M059J (cell line): Measurements from ENCODE around the gene ADAM23. TPM values are rescaled to one million over a fixed set of nuclear protein-coding genes. Genes with fewer than 3 reads are reported as not detected.
A peak's percentile ranks its signal among the peaks of the same experiment; 100 is the strongest.

ENCODE experiments used
- DNase-seq: peaks from one replicate; pipeline ENCODE4 v3.0.0-alpha.2; 2012; ENCODE audit warnings: low read depth
- total RNA-seq: library from RNA; depleted of rRNA; stranded (reverse); fragments of >200 nt; shearing (Covaris generic); gene quantifications from 2 replicates; pipeline ENCODE4 v1.2.3, GENCODE V29; 2014

The ADAM23 gene
- total RNA-seq, 1 experiment from 2014 or later = 0.25 TPM

DNA sequence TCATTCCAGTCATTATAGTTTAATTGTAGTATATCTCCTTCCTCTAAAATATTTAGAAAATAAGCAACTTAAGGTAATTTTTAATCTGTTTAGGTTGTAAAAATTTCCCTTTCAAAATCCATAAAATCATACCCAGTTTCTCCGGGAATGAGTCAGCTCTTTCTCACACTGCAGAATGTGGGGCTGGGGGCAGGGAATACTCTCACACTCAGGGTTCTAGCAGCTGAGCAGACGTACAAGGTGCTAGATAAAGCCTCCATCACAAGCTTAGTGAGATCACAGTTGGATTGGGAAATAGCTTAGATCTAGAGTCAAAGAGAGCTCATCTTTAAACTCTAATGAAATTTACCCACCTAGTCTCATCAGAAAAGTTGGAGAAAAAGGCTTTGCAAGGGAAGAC is 119.0 kb downstream of the ADAM23 start:
- no peak for DNase-seq

DNA sequence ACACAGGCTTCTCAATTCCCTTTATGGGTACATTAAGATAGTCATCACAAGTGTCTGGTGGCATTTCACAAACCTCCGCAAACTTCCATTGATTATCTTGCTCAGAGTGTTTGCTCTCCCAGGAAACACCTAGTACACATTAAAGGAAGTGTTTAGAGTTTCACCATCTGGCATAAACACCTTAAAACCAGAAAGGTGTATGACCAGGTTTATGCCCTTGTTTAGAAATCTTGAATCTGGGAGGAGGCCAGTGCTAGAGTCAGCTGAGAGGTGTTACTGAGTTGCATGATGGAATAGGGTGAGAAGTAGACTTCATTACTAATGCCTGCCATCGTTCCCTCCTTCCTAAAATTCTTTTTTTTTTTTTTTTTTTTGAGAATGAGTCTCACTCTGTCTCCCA is 120.0 kb downstream of the ADAM23 start:
- DNase-seq = no peak

DNA sequence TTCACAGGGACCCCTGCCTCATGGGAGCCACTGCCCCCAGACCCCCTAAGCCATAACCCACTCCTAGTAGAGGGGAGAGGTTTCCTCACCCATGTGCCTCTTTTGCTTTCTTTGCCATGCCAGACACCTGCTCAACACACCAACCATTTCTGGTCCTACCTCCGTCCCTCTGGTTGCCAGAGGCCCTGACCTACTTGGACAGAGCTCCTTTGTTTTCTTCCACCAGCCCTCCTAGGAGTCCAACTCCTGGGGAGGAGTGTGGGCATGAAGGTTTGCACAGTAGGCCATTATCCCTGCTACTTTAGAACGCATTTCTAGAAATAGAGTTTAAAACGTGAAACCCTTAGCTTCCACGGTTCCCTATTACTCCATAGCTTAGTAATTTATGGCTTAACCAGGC is 122.3 kb downstream of the ADAM23 start:
- DNase-seq = no peak

DNA sequence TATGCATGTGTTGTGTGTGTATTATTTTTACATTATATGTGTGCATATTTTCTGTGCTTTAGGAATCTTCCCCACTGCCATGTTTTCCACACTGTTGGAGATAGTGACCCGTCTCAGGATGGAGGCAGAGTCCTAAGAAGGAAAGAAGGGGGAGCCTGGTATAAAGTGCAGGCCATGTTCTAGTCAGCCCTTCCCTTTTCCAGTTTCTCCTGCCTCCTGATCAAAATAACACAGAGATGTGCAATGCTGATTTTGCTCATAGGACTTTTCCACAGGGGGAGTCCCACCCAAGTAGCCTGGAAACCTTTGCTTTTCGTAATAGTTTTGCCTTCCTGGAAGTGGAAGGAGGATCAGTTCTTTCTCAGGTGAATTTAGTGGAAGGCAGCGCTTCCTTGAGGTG is 126.1 kb downstream of the ADAM23 start:
- no peak for DNase-seq

DNA sequence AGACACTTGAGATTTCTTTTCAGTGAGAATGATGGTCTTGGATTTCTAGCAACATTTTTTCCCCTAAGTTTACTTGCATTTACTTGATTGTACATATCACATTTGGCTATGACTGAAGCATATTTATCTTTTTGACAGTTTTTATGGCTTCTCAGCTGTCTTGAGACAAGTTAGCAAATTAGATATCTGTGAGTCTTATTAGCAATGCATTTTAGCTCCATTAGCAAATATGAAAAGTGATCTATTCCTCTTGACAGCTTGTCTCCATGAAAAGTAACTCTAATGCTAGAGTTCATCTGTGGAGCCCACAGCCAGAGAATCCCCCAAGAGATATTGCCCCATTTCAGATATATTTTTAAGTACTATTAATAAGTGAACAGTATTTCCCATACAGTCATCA is 126.9 kb downstream of the ADAM23 start:
- DNase-seq = no peak

DNA sequence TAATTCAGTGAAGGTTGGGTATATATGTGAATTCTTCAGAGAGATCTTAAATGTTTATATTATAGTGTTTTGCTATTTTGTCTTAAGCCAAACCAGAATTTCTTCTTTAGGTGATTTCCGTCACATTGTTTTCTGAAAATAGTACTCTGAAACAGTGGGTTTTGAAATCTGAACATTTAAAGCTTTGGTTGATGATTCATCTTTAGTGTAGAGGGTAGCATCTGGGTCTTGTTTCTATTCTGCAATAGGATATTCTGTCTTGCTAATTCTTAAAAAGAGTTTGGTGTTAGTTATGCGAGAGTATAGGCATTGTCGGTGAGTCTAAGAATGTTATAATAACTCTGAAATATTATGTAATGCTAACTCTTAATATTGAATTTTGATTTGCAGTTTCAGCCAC is 129.4 kb downstream of the ADAM23 start:
- DNase-seq = no peak

DNA sequence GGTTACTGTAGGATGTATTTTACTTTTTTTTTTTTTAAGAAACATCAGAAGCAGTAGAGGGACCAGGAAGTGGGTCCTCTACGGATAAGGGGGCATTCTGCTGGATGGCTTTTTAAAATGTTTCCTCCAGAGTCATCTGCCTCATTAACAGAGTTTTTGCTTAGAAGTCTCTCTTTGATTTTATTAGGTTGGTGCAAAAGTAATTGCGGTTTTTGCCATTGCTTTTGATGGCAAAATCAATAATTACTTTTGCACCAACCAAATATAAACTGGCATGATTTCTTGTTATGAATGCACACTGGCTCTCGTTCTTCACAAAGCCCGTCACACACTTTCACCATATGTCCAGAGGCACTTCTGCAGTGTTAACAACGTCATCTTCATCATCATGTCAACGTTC is 130.5 kb downstream of the ADAM23 start:
- no peak for DNase-seq

DNA sequence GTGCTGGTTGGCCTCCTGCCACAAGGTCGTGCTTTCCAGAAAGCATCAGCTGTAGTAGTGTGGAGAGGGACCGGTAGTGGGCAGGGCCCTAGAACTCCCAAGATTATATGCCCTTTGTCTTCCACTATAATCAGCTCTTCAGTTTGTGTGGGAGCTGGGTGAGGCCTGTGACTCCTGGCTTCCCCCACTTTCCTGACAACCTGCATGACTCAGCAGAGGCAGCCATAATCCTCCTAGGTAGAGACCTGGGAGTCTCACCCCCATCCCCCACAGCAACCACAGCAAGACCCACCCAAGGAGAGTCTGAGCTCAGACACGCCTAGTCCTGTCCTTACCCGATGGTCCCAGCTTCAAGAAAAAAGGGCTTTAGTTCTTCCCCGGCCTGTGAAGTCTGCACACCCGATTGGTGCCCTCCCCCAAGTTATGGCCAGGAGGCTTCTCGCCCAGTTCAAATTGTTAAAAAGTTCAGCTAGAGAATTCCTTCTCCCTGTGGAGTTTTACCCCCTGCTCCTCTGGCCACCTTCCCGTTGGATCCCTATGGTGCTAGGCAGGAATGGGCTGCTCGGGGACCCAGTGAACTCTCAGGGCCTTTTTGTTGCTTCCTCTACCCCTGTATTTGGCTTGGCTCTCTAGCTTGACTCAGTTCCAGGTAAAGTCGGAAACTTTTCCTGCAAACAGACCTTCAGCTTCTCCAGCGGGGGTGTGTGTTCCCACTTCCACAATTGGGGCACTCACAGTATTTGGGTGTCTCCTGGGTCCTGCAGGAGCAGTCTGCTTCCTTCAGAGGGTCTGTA is 141.2 kb downstream of the ADAM23 start:
- DNase-seq = peak; percentile 3

DNA sequence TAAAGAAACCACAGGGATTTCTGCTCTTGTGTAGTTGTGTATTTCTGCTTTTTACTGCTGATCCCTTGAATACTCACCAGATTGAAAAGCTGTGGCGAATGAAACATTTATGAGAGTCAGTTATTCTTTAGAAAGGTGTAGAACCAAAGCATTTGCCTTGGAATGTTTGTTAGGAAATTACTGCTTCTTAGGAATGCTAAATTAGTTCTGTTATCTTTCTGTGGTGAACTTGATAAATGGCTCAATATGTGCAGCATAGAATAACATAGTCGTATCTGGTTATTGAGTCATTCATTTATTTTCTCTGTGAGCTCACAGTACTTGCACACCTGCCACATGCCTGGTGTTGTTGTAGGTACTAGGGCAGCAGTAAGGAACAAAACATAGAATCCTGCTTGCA is 142.0 kb downstream of the ADAM23 start:
- DNase-seq = peak; percentile 16

DNA sequence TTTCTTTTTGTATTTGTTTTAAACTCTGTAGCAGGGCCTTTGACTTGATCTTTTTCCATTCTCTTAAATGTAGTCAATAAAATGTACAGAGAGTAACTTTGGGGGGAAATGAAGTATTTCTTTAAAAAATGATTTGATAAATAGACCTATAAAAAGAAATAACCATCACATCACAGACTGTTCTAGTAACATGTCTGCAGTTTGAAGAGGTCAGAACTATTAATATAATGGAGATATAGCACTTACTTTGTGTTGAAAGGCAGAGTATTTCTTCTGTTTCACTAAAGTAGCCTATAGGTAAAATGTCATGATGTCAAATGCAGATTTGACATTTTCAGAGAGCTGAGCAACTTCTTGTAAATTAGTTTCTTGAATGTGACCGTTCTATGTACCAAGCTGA is 143.3 kb downstream of the ADAM23 start:
- no peak for DNase-seq

DNA sequence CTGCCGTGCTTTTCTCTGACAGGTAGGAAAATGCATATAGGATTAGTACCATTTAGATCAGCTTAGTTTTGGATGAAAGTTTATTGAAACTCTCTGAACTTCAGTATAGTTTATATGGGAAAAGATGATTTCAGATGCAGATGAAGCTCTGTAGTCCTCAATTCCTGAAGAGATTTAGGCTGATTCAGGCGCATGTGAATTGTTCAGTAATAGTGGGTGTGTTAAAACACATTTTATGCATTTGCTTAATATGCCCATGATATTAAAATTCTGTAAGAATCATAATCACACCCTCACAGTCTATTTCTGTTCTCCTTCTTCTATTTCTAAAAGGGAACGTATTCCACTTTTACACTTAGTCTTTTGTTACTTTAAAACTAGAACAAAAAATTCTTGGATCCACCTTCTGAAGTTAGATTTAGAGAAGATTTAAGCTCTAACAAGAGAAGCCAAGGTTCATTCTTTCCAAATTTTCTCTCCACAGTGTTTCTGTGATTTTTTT is 154.4 kb downstream of the ADAM23 start:
- DNase-seq = no peak

DNA sequence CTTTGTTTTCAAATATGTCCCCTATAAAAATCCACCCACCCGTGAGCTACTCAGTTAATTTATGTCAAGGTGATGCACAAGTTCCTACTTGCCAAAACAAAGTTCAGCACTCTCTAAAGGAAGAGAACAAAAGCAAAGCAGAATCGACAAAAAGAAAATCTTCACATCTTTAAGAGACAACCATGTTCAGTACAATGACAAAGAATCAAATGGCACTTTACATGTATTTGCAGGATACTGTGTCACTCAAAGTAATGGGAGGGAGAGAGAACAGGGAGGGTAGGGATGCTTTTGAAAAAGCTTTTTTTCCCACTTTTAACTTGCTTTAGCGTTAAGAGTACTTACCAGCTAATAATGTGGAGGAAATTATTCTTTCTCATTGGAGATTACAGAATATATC is 159.9 kb downstream of the ADAM23 start:
- no peak for DNase-seq

DNA sequence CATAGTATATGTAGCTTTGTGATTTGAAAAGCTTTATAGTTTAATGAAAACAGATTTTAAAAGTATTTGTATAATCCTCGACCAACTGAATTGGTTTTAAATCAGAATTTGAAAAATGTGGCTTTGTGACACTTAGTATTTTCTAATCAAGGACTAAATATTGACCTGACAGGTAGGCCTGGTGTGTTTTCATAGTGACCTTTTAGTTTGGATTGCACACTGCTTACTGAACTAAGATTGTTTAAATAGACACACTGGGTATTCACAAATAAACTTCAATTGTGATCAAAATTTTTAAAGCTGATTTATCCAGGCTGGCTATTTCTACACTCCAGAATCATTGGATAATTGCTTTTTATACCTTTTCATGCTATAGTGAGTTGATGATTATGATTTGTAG is 167.1 kb downstream of the ADAM23 start:
- DNase-seq = no peak

DNA sequence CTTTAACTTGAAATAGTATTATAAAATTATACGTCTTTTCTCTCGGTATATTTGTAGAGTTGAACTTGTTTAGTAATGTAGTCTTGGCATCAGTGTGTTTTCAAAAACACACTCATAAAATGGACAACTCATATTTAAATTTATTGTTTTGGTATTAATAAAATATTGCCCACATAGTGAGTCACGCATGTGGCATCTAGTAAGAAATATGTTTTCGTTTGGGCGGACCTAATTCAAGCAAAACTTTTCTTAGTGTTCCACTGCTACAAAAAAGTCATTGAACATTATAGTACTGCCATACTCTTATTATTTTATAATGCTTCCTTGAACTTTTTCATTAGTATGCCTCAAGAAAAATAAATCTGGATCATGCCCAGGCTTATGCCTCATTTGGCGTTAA is 167.9 kb downstream of the ADAM23 start:
- no peak for DNase-seq

DNA sequence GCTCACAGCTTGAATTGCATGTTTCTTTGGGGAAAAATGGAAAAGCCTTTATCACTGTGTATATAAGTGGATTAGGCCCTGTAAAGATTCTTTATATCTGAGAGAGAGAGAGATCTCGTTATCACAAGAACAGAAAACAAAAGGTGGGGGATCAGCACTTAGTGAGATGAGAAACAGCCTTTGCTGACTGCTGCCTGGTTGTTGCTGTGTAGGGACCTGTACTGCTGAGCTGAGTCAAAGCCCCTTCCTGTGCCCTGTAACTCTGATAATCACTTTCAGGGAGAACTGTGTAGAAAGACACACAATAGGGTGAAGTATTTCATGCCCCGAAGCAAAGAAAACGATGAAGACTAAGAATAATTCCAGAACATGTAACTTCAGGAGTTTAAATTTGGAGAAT is 168.4 kb downstream of the ADAM23 start:
- DNase-seq = peak; percentile 12

DNA sequence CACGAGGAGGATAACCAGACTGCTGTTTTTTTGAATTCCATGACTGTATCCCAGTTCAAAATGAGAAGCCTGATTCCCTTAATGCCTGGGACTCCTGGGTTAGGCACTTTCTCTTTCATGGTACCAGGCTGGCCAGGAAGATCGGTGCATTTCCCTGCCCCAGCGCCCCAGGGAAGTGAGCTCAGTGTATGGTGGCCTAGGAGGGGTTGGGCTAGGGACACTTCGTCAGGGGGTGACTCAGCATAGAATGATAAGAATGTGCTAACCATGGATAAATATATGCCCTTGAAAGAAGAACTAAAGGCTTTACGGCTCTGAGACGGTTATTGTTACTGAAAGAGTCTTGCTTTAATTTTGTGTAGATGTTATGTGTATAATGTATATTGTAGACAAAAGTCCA is 171.5 kb downstream of the ADAM23 start:
- DNase-seq = peak; percentile 92

DNA sequence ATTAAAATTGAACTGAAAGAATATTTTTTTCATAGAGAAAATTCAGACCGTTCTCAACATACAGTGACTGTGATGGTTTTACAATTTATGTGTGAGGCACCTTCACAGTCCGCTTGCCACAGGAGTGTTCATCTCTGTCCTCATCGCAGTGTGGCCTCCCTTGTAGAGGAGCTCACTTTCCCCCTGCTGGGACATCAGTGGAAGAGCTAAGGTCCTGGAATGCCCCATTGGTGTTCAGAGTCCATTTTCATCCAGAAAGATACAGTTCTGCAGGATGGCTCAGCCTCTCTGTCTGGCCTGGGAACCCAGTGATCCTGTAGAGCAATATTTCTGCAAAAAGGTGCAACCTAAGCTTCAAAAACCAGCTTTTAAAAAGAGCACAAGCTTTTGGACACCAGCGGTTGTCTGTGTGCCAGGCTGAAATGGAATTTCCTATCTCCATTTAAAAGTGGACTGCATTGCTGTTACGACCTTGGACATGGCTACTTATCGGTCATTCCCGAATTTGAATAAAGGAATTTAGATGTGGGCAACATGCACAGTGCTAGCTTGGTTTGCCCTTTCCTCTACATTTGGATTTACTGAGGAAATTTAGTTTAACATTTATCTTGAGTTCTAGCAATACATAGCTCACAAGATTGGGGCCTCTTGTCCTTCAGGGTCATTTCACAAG is 172.2 kb downstream of the ADAM23 start:
- DNase-seq = peak; percentile 39

DNA sequence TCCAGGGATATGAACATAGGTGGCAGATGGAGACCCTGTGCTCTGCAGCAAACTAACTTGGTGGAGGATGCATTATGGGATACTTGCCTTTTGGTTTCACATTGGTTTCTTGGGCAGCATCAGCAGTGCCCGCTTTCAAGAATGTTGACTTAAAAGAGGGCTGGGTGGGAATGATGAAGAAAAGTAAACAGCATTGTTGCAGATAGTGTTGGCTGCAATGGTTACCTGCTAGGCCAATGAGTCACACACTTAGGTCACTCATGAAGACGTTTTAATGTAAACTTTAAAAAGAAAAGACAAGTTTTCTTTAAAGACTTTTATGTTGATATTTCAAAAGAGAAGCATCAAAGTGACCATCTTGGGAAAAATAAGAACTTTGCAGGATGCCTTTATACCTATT is 172.8 kb downstream of the ADAM23 start:
- DNase-seq = peak; percentile 65

DNA sequence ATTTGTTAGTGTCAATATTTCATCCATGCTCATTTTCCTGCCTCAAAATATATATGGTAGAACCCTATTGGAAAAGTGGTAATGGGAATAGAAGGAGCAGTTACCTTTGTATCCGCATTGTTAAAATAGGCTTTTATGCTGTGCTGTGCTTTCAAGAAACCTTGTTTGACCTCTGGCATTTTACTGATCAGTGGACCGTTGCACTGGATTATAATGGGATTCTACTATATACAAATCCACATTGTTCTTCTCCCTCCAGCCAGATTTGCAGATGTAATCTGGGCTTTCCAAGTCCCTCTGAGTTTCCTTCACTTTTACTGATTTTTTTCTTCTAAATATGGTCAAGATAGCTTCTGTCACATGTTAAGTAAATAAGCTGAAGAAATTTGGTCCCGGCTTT is 175.7 kb downstream of the ADAM23 start:
- DNase-seq = no peak

DNA sequence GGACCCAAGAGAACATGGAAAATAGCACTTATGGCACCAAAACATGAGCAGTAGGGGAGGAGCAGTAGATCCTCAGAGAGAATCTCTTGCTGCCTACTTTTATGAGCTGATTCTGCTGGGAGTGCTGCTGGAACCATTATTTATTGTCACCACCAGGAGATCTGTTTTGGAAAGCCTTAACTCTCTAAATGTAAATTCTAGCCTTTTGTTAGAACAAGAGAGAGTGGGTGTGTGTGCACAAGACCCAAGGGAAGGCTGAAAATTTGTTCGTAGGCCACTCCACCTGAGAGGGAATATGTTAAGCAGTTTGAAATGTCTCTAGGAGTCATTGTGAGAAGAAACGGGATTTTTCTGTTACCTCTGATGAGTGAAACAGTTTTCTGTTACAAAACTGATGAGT is 182.8 kb downstream of the ADAM23 start:
- no peak for DNase-seq

DNA sequence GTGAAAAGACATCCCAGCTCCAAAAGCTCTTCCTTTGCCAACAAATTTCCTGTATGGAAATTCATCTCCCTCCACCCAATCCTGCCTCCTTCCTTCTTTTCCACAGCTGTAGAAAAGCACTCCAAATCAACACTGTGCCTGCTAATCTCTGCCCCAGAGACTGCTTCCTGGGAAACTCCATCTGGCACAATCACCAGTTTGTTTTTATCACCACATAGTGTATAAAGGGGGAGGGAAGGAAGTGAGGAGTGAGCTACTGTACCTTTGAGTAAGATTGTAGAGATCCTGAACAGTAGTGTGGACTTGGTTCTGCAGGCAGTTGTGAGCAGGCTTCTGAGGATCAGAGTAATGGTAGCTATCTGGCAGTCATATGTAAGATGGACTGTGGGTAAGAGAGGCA is 184.3 kb downstream of the ADAM23 start:
- DNase-seq = no peak

DNA sequence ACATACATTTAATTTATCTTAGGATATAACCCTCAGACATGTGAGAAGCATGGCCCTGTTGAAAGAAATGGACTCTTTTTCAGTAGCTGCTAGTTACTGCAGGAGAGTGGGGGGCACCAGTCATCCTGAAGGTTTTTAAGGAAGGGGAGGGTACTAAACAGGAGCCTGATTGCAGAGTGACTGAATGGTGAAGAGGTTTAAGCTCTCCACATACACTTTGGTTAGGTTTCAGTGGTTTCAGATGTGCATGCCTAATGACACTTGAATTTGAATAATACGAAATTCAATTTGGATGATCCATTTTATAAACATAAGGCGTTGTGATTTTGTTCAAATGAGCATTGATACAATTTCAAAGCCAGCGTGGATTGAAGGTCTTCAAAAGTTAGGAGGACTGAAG is 188.0 kb downstream of the ADAM23 start:
- DNase-seq = no peak

DNA sequence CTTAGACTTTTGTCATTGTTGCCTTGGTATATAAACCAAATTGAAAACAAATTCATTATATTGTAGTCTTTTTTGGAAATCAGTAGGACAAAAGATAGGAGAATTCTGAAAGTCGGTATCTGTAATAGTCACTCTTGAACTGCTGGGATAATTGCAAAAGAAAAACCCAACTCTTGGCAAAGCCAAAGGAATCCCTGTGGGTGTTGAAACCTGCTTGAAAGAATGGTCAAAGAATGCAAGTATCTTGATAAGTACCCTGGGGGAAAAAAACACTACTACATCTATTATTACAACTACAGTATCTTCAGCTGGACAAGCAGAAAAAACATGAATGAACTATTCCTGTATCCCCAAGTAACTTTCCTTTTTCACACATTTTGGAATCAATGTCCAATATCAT is 191.7 kb downstream of the ADAM23 start:
- DNase-seq = no peak
